Measurements from ENCODE around the gene LHFPL6.

The LHFPL6 gene

GRCh38 chr13:39350461-39350881 lies 252.5 kb downstream of the LHFPL6 start:
- no peaks in the 10 kb centered on the region for H3K36me3 ChIP-seq (ENCODE audit: low read depth)
- no peaks in the 10 kb centered on the region for H3K9me3 ChIP-seq (ENCODE audit: severe bottlenecking)
- no peak for TF ChIP-seq CTCF (IDR thresholded peaks at IDR 0.05; ENCODE audit: poor library complexity, severe bottlenecking)
- no peaks in the 10 kb centered on the region for H3K27me3 ChIP-seq (ENCODE audit: insufficient read depth, poor library complexity, severe bottlenecking)
- no peak overlapping the region for H3K4me3 ChIP-seq (ENCODE audit: severe bottlenecking)
- no peak for DNase-seq (ENCODE audit: low spot score)
- no peaks in the 10 kb centered on the region for H3K4me1 ChIP-seq (ENCODE audit: insufficient read depth, poor library complexity, severe bottlenecking)
- ATAC-seq (ENCODE audit: low read depth): no peak
- no peak overlapping the region for H3K27ac ChIP-seq (ENCODE audit: poor library complexity, severe bottlenecking)

GRCh38 chr13:39349391-39349960 lies 253.5 kb downstream of the LHFPL6 start:
- no peak overlapping the region for H3K4me3 ChIP-seq (ENCODE audit: severe bottlenecking)
- H3K27me3 ChIP-seq (ENCODE audit: insufficient read depth, poor library complexity, severe bottlenecking): no peaks in the 10 kb centered on the region
- ATAC-seq (ENCODE audit: low read depth) (no peak), DNase-seq (ENCODE audit: low spot score) (no peak)
- no peaks in the 10 kb centered on the region for H3K4me1 ChIP-seq (ENCODE audit: insufficient read depth, poor library complexity, severe bottlenecking)
- no peaks in the 10 kb centered on the region for H3K36me3 ChIP-seq (ENCODE audit: low read depth)
- no peak overlapping the region for H3K27ac ChIP-seq (ENCODE audit: poor library complexity, severe bottlenecking)
- TF ChIP-seq CTCF (IDR thresholded peaks at IDR 0.05; ENCODE audit: poor library complexity, severe bottlenecking): no peak
- no peaks in the 10 kb centered on the region for H3K9me3 ChIP-seq (ENCODE audit: severe bottlenecking)

GRCh38 chr13:39347926-39348901 lies 254.8 kb downstream of the LHFPL6 start:
- ATAC-seq (ENCODE audit: low read depth) (no peak), DNase-seq (ENCODE audit: low spot score) (no peak)
- Histone ChIP-seq H3K4me1 (ENCODE audit: insufficient read depth, poor library complexity, severe bottlenecking) (no peaks in the 10 kb centered on the region), H3K36me3 (ENCODE audit: low read depth) (no peaks in the 10 kb centered on the region), H3K27me3 (ENCODE audit: insufficient read depth, poor library complexity, severe bottlenecking) (no peaks in the 10 kb centered on the region), H3K9me3 (ENCODE audit: severe bottlenecking) (no peaks in the 10 kb centered on the region), H3K4me3 (ENCODE audit: severe bottlenecking) (no peak overlapping the region), H3K27ac (ENCODE audit: poor library complexity, severe bottlenecking) (no peak overlapping the region)
- no peak for TF ChIP-seq CTCF (IDR thresholded peaks at IDR 0.05; ENCODE audit: poor library complexity, severe bottlenecking)

- no peak overlapping the region for H3K4me3 ChIP-seq (ENCODE audit: severe bottlenecking)
- DNase-seq (ENCODE audit: low spot score): no peak
- no peak for ATAC-seq (ENCODE audit: low read depth)
- no peaks in the 10 kb centered on the region for H3K9me3 ChIP-seq (ENCODE audit: severe bottlenecking)
- no peaks in the 10 kb centered on the region for H3K36me3 ChIP-seq (ENCODE audit: low read depth)
- no peak overlapping the region for H3K27ac ChIP-seq (ENCODE audit: poor library complexity, severe bottlenecking)
- no peak for TF ChIP-seq CTCF (IDR thresholded peaks at IDR 0.05; ENCODE audit: poor library complexity, severe bottlenecking)
- no peaks in the 10 kb centered on the region for H3K27me3 ChIP-seq (ENCODE audit: insufficient read depth, poor library complexity, severe bottlenecking)
- H3K4me1 ChIP-seq (ENCODE audit: insufficient read depth, poor library complexity, severe bottlenecking): no peaks in the 10 kb centered on the region
Measured at GRCh38 chr13:39345982-39346381, 257.0 kb downstream of the LHFPL6 start.
